Panc1 (cell line): ENCODE data around the gene WDR70. TPM values are rescaled to one million over a fixed set of nuclear protein-coding genes. Genes with fewer than 3 reads are reported as not detected.
"Not testable (repeated sequence)": the region's sequence is repeated elsewhere in the genome, so short reads cannot be mapped to it uniquely, and the experiment has no call there.

Experiments
- ATAC-seq: fragments of 200-7000 bp; cut with Tn5 transposase; 2 replicates; pipeline ENCODE4 v1.9.1; 2020; ENCODE audit warnings: mild to moderate bottlenecking, moderate library complexity
- BruUV-seq: library from RNA; stranded (reverse); fragments of 400-500 nt; replicated peaks from 2 replicates; lab custom pipeline; 2021; lab: Mats Ljungman, UMichigan
- CTCF ChIA-PET: fragments of 300-600 bp; sonication (Branson Sonifier 250); formaldehyde crosslinking; loops from one replicate; lab custom pipeline; 2022; ENCODE audit warnings: antibody characterized with exemption; lab: Charles Lee
- POLR2A ChIA-PET: fragments of 300-600 bp; sonication (Branson Sonifier 250); formaldehyde crosslinking; loops from one replicate; lab custom pipeline; 2022; ENCODE audit warnings: antibody characterized with exemption; lab: Charles Lee
- DNase-seq: peaks from one replicate; pipeline ENCODE4 v3.0.0-alpha.2; 2010; ENCODE audit warnings: low read depth, low spot score
- H3K27ac ChIP-seq: 2 replicates; pipeline ENCODE4 v1.5.1; 2011; ENCODE audit warnings: mild to moderate bottlenecking, low read length, inconsistent platforms
- H3K27me3 ChIP-seq: fragments of 200-500 bp; sonication (Bioruptor generic); 2 replicates; pipeline ENCODE4 v1.6.0; 2014; ENCODE audit warnings: low read length, inconsistent platforms; ENCODE audit not compliant: control insufficient read depth, insufficient read depth
- H3K36me3 ChIP-seq: fragments of 200-500 bp; sonication (Bioruptor generic); 2 replicates; pipeline ENCODE4 v1.5.1; 2014; ENCODE audit warnings: inconsistent platforms, mild to moderate bottlenecking, low read length, moderate library complexity; ENCODE audit not compliant: control insufficient read depth, insufficient read depth
- H3K4me1 ChIP-seq: 2 replicates; pipeline ENCODE4 v1.5.1; 2011; ENCODE audit warnings: inconsistent platforms, mild to moderate bottlenecking, low read length, moderate library complexity; ENCODE audit not compliant: control insufficient read depth, insufficient read depth
- H3K4me3 ChIP-seq, 2 experiments: 2 replicates each; pipeline ENCODE4 v1.5.1; 2011 to 2012; ENCODE audit warnings: low read depth in 2 of 2, low read length in 2 of 2, mild to moderate bottlenecking in 2 of 2, inconsistent platforms in 1 of 2, moderate library complexity in 1 of 2
- H3K9me3 ChIP-seq: fragments of 200-500 bp; sonication (Bioruptor generic); 2 replicates; pipeline ENCODE4 v1.5.1; 2014; ENCODE audit warnings: low read depth, mild to moderate bottlenecking, inconsistent platforms, low read length, moderate library complexity; ENCODE audit not compliant: control insufficient read depth, insufficient read depth
- POLR2AphosphoS5 ChIP-seq: IDR thresholded peaks from 2 replicates; pipeline ENCODE4 v1.6.1; 2012; ENCODE audit warnings: mild to moderate bottlenecking, low read depth, low read length, moderate library complexity
- SIN3A ChIP-seq: IDR thresholded peaks from 2 replicates; pipeline ENCODE4 v1.6.1; 2012; ENCODE audit warnings: low read depth, mild to moderate bottlenecking, low read length, moderate library complexity, borderline replicate concordance; ENCODE audit not compliant: insufficient read depth
- TCF7L2 ChIP-seq: IDR thresholded peaks from 2 replicates; pipeline ENCODE4 v1.6.1; 2011; ENCODE audit warnings: mild to moderate bottlenecking, low read depth, low read length, inconsistent platforms
- in situ Hi-C: cut with HindIII; loops from 2 replicates; pipeline ENCODE4 v1.10.0; 2016; ENCODE audit warnings: low sequenced_read_pairs, low pct_unique_long_range_greater_than_20kb
- intact Hi-C: fragments of 100-400 bp; cut with micrococcal nuclease; formaldehyde crosslinking; loops from one replicate; pipeline ENCODE4 v1.10.0; 2022; ENCODE audit not compliant: unreplicated experiment
- total RNA-seq: library from RNA; stranded (reverse); gene quantifications from one replicate; pipeline ENCODE4 v1.2.1, GENCODE V29; 2021; ENCODE audit not compliant: unreplicated experiment
- TF ChIP-seq, protein P1 (sequence below): fragments of 450-650 bp; IDR thresholded peaks from 2 replicates; pipeline ENCODE4 v1.5.1; 2017; ENCODE audit warnings: mild to moderate bottlenecking
- TF ChIP-seq, protein P2 (sequence below), 2 experiments: IDR thresholded peaks; 2 replicates each; pipeline ENCODE4 v1.6.1; 2011 to 2012; ENCODE audit warnings: low read depth in 2 of 2, control low read depth in 1 of 2, low read length in 1 of 2, mild to moderate bottlenecking in 1 of 2, moderate library complexity in 1 of 2; ENCODE audit not compliant: insufficient read depth in 1 of 2

Gene WDR70
- total RNA-seq, 1 experiment from 2014 or later, result 29.5 TPM

DNA sequence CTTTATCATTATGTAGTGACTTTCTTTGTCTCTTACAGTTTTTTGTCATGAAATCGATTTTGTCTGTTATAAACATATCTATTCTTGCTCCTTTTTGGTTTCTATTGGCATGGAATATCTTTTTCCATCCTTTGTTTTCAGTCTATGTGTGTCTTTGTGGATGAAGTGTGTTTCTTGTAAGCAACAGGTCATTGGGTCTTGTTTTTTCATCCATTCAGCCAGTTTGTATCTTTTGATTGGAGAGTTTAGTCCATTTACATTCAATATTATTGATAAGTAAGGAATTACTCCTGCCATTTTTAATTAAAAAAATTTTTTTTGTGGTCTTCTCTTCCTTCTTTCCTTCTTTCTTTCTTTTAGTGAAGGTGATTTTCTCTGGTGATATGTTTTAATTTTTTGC, 266.6 kb downstream of the WDR70 start:
- H3K27me3 ChIP-seq, result no peaks in the 10 kb centered on the region
- no TSS peak for BruUV-seq
- H3K4me1 ChIP-seq, result no peaks in the 10 kb centered on the region
- H3K36me3 ChIP-seq, result no peaks in the 10 kb centered on the region
- no peak overlapping the region for H3K4me3 ChIP-seq
- TF ChIP-seq POLR2AphosphoS5 (no peak), SIN3A (no peak), TCF7L2 (no peak)
- TF ChIP-seq, protein P1, sequence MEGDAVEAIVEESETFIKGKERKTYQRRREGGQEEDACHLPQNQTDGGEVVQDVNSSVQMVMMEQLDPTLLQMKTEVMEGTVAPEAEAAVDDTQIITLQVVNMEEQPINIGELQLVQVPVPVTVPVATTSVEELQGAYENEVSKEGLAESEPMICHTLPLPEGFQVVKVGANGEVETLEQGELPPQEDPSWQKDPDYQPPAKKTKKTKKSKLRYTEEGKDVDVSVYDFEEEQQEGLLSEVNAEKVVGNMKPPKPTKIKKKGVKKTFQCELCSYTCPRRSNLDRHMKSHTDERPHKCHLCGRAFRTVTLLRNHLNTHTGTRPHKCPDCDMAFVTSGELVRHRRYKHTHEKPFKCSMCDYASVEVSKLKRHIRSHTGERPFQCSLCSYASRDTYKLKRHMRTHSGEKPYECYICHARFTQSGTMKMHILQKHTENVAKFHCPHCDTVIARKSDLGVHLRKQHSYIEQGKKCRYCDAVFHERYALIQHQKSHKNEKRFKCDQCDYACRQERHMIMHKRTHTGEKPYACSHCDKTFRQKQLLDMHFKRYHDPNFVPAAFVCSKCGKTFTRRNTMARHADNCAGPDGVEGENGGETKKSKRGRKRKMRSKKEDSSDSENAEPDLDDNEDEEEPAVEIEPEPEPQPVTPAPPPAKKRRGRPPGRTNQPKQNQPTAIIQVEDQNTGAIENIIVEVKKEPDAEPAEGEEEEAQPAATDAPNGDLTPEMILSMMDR, result no peak
- TF ChIP-seq, protein P2, sequence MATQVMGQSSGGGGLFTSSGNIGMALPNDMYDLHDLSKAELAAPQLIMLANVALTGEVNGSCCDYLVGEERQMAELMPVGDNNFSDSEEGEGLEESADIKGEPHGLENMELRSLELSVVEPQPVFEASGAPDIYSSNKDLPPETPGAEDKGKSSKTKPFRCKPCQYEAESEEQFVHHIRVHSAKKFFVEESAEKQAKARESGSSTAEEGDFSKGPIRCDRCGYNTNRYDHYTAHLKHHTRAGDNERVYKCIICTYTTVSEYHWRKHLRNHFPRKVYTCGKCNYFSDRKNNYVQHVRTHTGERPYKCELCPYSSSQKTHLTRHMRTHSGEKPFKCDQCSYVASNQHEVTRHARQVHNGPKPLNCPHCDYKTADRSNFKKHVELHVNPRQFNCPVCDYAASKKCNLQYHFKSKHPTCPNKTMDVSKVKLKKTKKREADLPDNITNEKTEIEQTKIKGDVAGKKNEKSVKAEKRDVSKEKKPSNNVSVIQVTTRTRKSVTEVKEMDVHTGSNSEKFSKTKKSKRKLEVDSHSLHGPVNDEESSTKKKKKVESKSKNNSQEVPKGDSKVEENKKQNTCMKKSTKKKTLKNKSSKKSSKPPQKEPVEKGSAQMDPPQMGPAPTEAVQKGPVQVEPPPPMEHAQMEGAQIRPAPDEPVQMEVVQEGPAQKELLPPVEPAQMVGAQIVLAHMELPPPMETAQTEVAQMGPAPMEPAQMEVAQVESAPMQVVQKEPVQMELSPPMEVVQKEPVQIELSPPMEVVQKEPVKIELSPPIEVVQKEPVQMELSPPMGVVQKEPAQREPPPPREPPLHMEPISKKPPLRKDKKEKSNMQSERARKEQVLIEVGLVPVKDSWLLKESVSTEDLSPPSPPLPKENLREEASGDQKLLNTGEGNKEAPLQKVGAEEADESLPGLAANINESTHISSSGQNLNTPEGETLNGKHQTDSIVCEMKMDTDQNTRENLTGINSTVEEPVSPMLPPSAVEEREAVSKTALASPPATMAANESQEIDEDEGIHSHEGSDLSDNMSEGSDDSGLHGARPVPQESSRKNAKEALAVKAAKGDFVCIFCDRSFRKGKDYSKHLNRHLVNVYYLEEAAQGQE (IDR thresholded peaks at IDR 0.05; ENCODE audit: insufficient read depth in 1 of 2, low read depth in 2 of 2, low read length in 1 of 2), result no peak
- no peak overlapping the region for H3K27ac ChIP-seq
- in situ Hi-C loops (no loop called here), intact Hi-C loops (no loop called here)
- ChIA-PET CTCF (no interaction called here), POLR2A (no interaction called here)
- DNase-seq (no peak), ATAC-seq (no peak)
- no peaks in the 10 kb centered on the region; the same call in 1 of the 2 replicates for H3K9me3 ChIP-seq

DNA sequence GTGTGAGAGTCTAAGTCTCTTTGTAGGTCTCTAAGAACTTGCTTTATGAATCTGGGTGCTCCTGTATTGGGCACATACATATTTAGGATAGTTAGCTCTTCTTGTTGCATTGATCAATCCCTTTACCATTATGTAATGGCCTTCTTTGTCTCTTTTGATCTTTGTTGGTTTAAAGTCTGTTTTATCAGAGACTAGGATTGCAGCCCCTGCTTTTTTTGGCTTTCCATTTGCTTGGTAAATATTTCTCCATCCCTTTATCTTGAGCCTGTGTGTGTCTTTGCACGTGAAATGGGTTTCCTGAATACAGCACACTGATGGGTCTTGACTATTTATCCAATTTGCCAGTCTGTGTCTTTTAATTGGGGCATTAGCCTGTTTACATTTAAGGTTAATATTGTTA, 275.4 kb downstream of the WDR70 start:
- DNase-seq, BruUV-seq, H3K27me3 ChIP-seq, CTCF ChIA-PET, H3K9me3 ChIP-seq, H3K36me3 ChIP-seq, H3K4me3 ChIP-seq, ATAC-seq, H3K27ac ChIP-seq, in situ Hi-C loops, H3K4me1 ChIP-seq, POLR2A ChIA-PET, intact Hi-C loops: not testable (repeated sequence)

DNA sequence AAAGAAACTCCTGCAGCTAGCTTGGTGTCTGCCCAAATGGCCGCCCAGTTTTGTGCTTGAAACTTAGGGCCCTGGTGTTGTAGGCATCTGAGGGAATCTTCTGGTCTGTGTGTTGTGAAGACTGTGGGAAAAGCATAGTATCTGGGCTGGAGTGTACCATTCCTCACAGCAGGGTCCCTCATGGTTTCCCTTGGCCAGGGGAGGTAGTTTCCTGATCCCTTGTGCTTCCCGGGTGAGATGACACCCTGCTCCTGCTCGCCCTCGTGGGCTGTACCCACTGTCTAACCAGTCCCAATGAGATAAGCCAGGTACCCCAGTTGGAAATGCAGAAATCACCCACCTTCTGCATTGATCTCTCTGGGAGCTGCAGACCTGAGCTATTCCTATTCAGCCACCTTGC, 277.9 kb downstream of the WDR70 start:
- Histone ChIP-seq H3K4me1 (0 out of 2 replicates have a peak, but pooled peaks cover 3% of the 10 kb centered on the region), H3K27ac (no peak overlapping the region), H3K4me3 (no peak overlapping the region), H3K27me3 (no peaks in the 10 kb centered on the region), H3K36me3 (no peaks in the 10 kb centered on the region), H3K9me3 (no peaks in the 10 kb centered on the region; the same call in 1 of the 2 replicates)
- no TSS peak for BruUV-seq
- intact Hi-C loops, result no loop called here
- POLR2A ChIA-PET, result no interaction called here
- CTCF ChIA-PET, result no interaction called here
- DNase-seq (no peak), ATAC-seq (no peak)
- TF ChIP-seq TCF7L2, result no peak
- no peak for TF ChIP-seq SIN3A
- no peak for TF ChIP-seq POLR2AphosphoS5
- TF ChIP-seq, protein P1, result no peak
- in situ Hi-C loops, result no loop called here
